ENCODE data around the gene RASSF3. TPM values are rescaled to one million over a fixed set of nuclear protein-coding genes. Genes with fewer than 3 reads are reported as not detected.

Gene RASSF3
- total RNA-seq, 2 donors from 2014 or later = 52.0 to 54.5 TPM

- Histone ChIP-seq H3K27me3 (ENCODE audit: control insufficient read depth, insufficient read depth, low read length, poor library complexity, severe bottlenecking) (no peaks in the 10 kb centered on the region), H3K9ac (ENCODE audit: extremely low read depth, low read length, poor library complexity, severe bottlenecking) (no peak overlapping the region), H3K27ac (ENCODE audit: low read depth, low read length) (no peak overlapping the region), H3K36me3 (ENCODE audit: control insufficient read depth, insufficient read depth, low read length) (peaks cover 71% of the 10 kb centered on the region), H3K4me1 (ENCODE audit: control insufficient read depth, insufficient read depth, low read length) (no peaks in the 10 kb centered on the region), H3K9me3 (ENCODE audit: control insufficient read depth, low read length) (no peaks in the 10 kb centered on the region), H3K4me3 (ENCODE audit: low read length) (no peak overlapping the region)
- Mint-ChIP-seq H3K4me1 (peaks cover 4% of the 10 kb centered on the region), H3K9me3 (no peaks in the 10 kb centered on the region), H3K27me3 (ENCODE audit: insufficient read depth) (no peaks in the 10 kb centered on the region), H3K36me3 (ENCODE audit: low read depth) (peaks cover 72% of the 10 kb centered on the region), H3K27ac (no peak overlapping the region), H3K4me3 (no peak overlapping the region)
- DNase-seq = no peak
- TF ChIP-seq CTCF (conservative IDR thresholded peaks at IDR 0.05) = no peak
- WGBS, 2 experiments (ENCODE audit: insufficient coverage in 1 of 2, insufficient read length in 1 of 2) = 91 to 93% methylated on average over 3 to 6 of the region's 6 CpGs
Observed at GRCh38 chr12:64716839-64717455, 106.7 kb downstream of the RASSF3 start.

GRCh38 chr12:64718649-64719048 lies 108.4 kb downstream of the RASSF3 start:
- no peak overlapping the region for H3K9ac ChIP-seq (ENCODE audit: extremely low read depth, low read length, poor library complexity, severe bottlenecking)
- DNase-seq = no peak
- Mint-ChIP-seq H3K27ac (no peak overlapping the region), H3K4me3 (no peak overlapping the region), H3K27me3 (ENCODE audit: insufficient read depth) (no peaks in the 10 kb centered on the region), H3K4me1 (no peaks in the 10 kb centered on the region), H3K9me3 (no peaks in the 10 kb centered on the region), H3K36me3 (ENCODE audit: low read depth) (peaks cover 68% of the 10 kb centered on the region)
- no peaks in the 10 kb centered on the region for H3K9me3 ChIP-seq (ENCODE audit: control insufficient read depth, low read length)
- no peaks in the 10 kb centered on the region for H3K4me1 ChIP-seq (ENCODE audit: control insufficient read depth, insufficient read depth, low read length)
- H3K36me3 ChIP-seq (ENCODE audit: control insufficient read depth, insufficient read depth, low read length) = peaks cover 74% of the 10 kb centered on the region
- WGBS, 2 experiments (ENCODE audit: insufficient coverage in 1 of 2, insufficient read length in 1 of 2) = 88 to 97% methylated on average over 1 of the region's 1 CpG
- TF ChIP-seq CTCF (conservative IDR thresholded peaks at IDR 0.05) = no peak
- H3K27me3 ChIP-seq (ENCODE audit: control insufficient read depth, insufficient read depth, low read length, poor library complexity, severe bottlenecking) = no peaks in the 10 kb centered on the region
- no peak overlapping the region for H3K4me3 ChIP-seq (ENCODE audit: low read length)
- H3K27ac ChIP-seq (ENCODE audit: low read depth, low read length) = no peak overlapping the region

- no peak overlapping the region for H3K9ac ChIP-seq (ENCODE audit: extremely low read depth, low read length, poor library complexity, severe bottlenecking)
- H3K36me3 ChIP-seq (ENCODE audit: control insufficient read depth, insufficient read depth, low read length) = peaks cover 61% of the 10 kb centered on the region
- no peaks in the 10 kb centered on the region for H3K27me3 Mint-ChIP-seq (ENCODE audit: insufficient read depth)
- H3K27ac Mint-ChIP-seq = no peak overlapping the region
- no peak for DNase-seq
- H3K9me3 ChIP-seq (ENCODE audit: control insufficient read depth, low read length) = no peaks in the 10 kb centered on the region
- no peak for TF ChIP-seq CTCF (conservative IDR thresholded peaks at IDR 0.05)
- H3K4me1 ChIP-seq (ENCODE audit: control insufficient read depth, insufficient read depth, low read length) = no peaks in the 10 kb centered on the region
- WGBS, 2 experiments (ENCODE audit: insufficient coverage in 1 of 2, insufficient read length in 1 of 2) = 93 to 100% methylated on average over 1 of the region's 1 CpG
- no peak overlapping the region for H3K4me3 ChIP-seq (ENCODE audit: low read length)
- peaks cover 59% of the 10 kb centered on the region for H3K36me3 Mint-ChIP-seq (ENCODE audit: low read depth)
- no peaks in the 10 kb centered on the region for H3K4me1 Mint-ChIP-seq
- no peaks in the 10 kb centered on the region for H3K9me3 Mint-ChIP-seq
- no peak overlapping the region for H3K4me3 Mint-ChIP-seq
- H3K27ac ChIP-seq (ENCODE audit: low read depth, low read length) = no peak overlapping the region
- H3K27me3 ChIP-seq (ENCODE audit: control insufficient read depth, insufficient read depth, low read length, poor library complexity, severe bottlenecking) = no peaks in the 10 kb centered on the region
Observed at GRCh38 chr12:64720884-64721283, 110.6 kb downstream of the RASSF3 start.

Measured in endodermal cell (in vitro differentiated cells).